Brain microvascular endothelial cell (primary cell): ENCODE results near the gene KCNK10.

ENCODE experiments used
- DNase-seq: peaks from one replicate; pipeline ENCODE4 v3.0.0-alpha.2; 2020
- H3K27ac ChIP-seq: fragments of 250-450 bp; sonication (Bioruptor Pico); 2 replicates; pipeline ENCODE4 v1.5.1; 2020; ENCODE audit warnings: mild to moderate bottlenecking, moderate library complexity
- H3K27me3 ChIP-seq: fragments of 250-450 bp; sonication (Bioruptor Pico); replicated peaks from 2 replicates; pipeline ENCODE4 v1.5.1; 2020; ENCODE audit warnings: mild to moderate bottlenecking
- H3K36me3 ChIP-seq: fragments of 250-450 bp; sonication (Bioruptor Pico); replicated peaks from 2 replicates; pipeline ENCODE4 v1.5.1; 2020; ENCODE audit warnings: mild to moderate bottlenecking
- H3K4me3 ChIP-seq: 2 replicates; pipeline ENCODE4 v1.5.1; 2011; ENCODE audit warnings: low read depth, mild to moderate bottlenecking, control low read depth, low read length, moderate library complexity
- CTCF ChIP-seq: IDR thresholded peaks from 2 replicates; pipeline ENCODE4 v1.5.1; 2011; ENCODE audit warnings: low read depth, mild to moderate bottlenecking, moderate library complexity, low read length, control low read depth, inconsistent platforms; ENCODE audit errors: missing control alignments
- in situ Hi-C: cut with HindIII; loops from 2 replicates; pipeline ENCODE4 v1.10.0; 2017; ENCODE audit warnings: low sequenced_read_pairs, low pct_ligation_motif_present

KCNK10 gene

GRCh38 chr14:88195676-88196075, 127.4 kb downstream of the KCNK10 start:
- in situ Hi-C loops = no loop called here
- Histone ChIP-seq H3K27ac (no peak overlapping the region), H3K27me3 (no peaks in the 10 kb centered on the region), H3K4me3 (no peak overlapping the region), H3K36me3 (no peaks in the 10 kb centered on the region)
- DNase-seq = no peak
- TF ChIP-seq CTCF = no peak

GRCh38 chr14:88194531-88194930, 128.5 kb downstream of the KCNK10 start:
- no peak overlapping the region for H3K4me3 ChIP-seq
- H3K27ac ChIP-seq = no peak overlapping the region
- no peak for DNase-seq
- TF ChIP-seq CTCF = no peak
- H3K36me3 ChIP-seq = no peaks in the 10 kb centered on the region
- no peaks in the 10 kb centered on the region for H3K27me3 ChIP-seq
- in situ Hi-C loops = no loop called here

GRCh38 chr14:88191605-88192004, 131.5 kb downstream of the KCNK10 start:
- Histone ChIP-seq H3K4me3 (no peak overlapping the region), H3K36me3 (no peaks in the 10 kb centered on the region), H3K27ac (no peak overlapping the region), H3K27me3 (no peaks in the 10 kb centered on the region)
- no peak for DNase-seq
- in situ Hi-C loops = no loop called here
- no peak for TF ChIP-seq CTCF

- Histone ChIP-seq H3K27me3 (no peaks in the 10 kb centered on the region), H3K4me3 (no peak overlapping the region), H3K36me3 (no peaks in the 10 kb centered on the region), H3K27ac (no peak overlapping the region)
- in situ Hi-C loops = no loop called here
- DNase-seq = peak; percentile 83
- TF ChIP-seq CTCF = peak; percentile 72
Measured at GRCh38 chr14:88189417-88190191, 133.5 kb downstream of the KCNK10 start.

GRCh38 chr14:88188745-88189416, 134.2 kb downstream of the KCNK10 start:
- Histone ChIP-seq H3K27ac (no peak overlapping the region), H3K4me3 (no peak overlapping the region), H3K36me3 (no peaks in the 10 kb centered on the region), H3K27me3 (no peaks in the 10 kb centered on the region)
- no peak for DNase-seq
- no peak for TF ChIP-seq CTCF
- in situ Hi-C loops = no loop called here
